ENCODE results near the gene ENTPD2.

GRCh38 chr9:137073992-137074399 is 20.1 kb upstream of the ENTPD2 start:
- TF ChIP-seq CTCF (IDR thresholded peaks at IDR 0.05): no peak
- TF ChIP-seq POLR2A (IDR thresholded peaks at IDR 0.05): no peak

Data from uterus (tissue), 2 donors.